Smooth muscle cell (in vitro differentiated cells): Measurements from ENCODE around the gene HEG1. TPM values are rescaled to one million over a fixed set of nuclear protein-coding genes. Genes with fewer than 3 reads are reported as not detected.

Experiments used
- DNase-seq: peaks from one replicate; lab custom pipeline; 2025; ENCODE audit not compliant: unreplicated experiment; lab: John Stamatoyannopoulos, UW
- H2AFZ ChIP-seq: fragments of 200-600 bp; sonication (generic); 2 replicates; pipeline ENCODE4 v1.6.0; 2016; ENCODE audit warnings: antibody characterized with exemption, low read depth, mild to moderate bottlenecking
- H3F3A ChIP-seq: fragments of 200-600 bp; sonication (generic); 2 replicates; pipeline ENCODE4 v1.6.0; 2017; ENCODE audit warnings: antibody characterized with exemption, low read depth
- H3K27ac ChIP-seq: fragments of 200-600 bp; sonication (generic); 2 replicates; pipeline ENCODE4 v1.5.1; 2016; ENCODE audit warnings: low read depth, mild to moderate bottlenecking
- H3K27me3 ChIP-seq: fragments of 200-600 bp; sonication (generic); 2 replicates; pipeline ENCODE4 v1.6.1; 2016; ENCODE audit warnings: low read depth, mild to moderate bottlenecking
- H3K36me3 ChIP-seq: fragments of 200-600 bp; sonication (generic); 2 replicates; pipeline ENCODE4 v1.5.1; 2016; ENCODE audit warnings: low read depth
- H3K4me1 ChIP-seq: fragments of 200-600 bp; sonication (generic); 2 replicates; pipeline ENCODE4 v1.5.1; 2016; ENCODE audit warnings: low read depth
- H3K4me2 ChIP-seq: fragments of 200-600 bp; sonication (generic); 2 replicates; pipeline ENCODE4 v1.6.0; 2016; ENCODE audit warnings: mild to moderate bottlenecking
- H3K4me3 ChIP-seq: fragments of 200-600 bp; sonication (generic); 2 replicates; pipeline ENCODE4 v1.5.1; 2016; ENCODE audit warnings: mild to moderate bottlenecking
- H3K79me2 ChIP-seq: fragments of 200-600 bp; sonication (generic); 2 replicates; pipeline ENCODE4 v1.6.0; 2016; ENCODE audit warnings: low read depth, mild to moderate bottlenecking
- H3K9ac ChIP-seq: fragments of 200-600 bp; sonication (generic); 2 replicates; pipeline ENCODE4 v1.6.0; 2016; ENCODE audit warnings: low read depth
- H3K9me3 ChIP-seq: fragments of 200-600 bp; sonication (generic); replicated peaks from 2 replicates; pipeline ENCODE4 v1.5.1; 2016; ENCODE audit warnings: low read depth
- H4K20me1 ChIP-seq: fragments of 200-600 bp; sonication (generic); 2 replicates; pipeline ENCODE4 v1.6.0; 2016; ENCODE audit warnings: low read depth
- WGBS: methylation state at CpG from one replicate; pipeline ENCODE4 v1.1.7; 2016; ENCODE audit warnings: low lambda C conversion rate; 5-methylcytosine and 5-hydroxymethylcytosine counted together
- polyA plus RNA-seq: library from polyadenylated mRNA; unstranded; fragments of >200 nt; fragmentation: Nextera tagmentation; extraction: Ambion mirVana; gene quantifications from 2 replicates; pipeline ENCODE4 v1.2.1, GENCODE V29; 2016
- total RNA-seq: library from RNA; depleted of rRNA; stranded (reverse); fragments of >200 nt; gene quantifications from 2 replicates; pipeline ENCODE4 v1.2.3, GENCODE V29; 2014
- TF ChIP-seq, protein P1 (sequence below): fragments of 200-600 bp; sonication (generic); IDR thresholded peaks from 2 replicates; pipeline ENCODE4 v1.5.1; 2017; ENCODE audit warnings: borderline replicate concordance, mild to moderate bottlenecking, antibody characterized with exemption; ENCODE audit not compliant: insufficient read depth, poor library complexity, severe bottlenecking

HEG1 gene
- total and polyA plus RNA-seq, 2 experiments from 2014 or later = 28.0 to 50.3 TPM

DNA sequence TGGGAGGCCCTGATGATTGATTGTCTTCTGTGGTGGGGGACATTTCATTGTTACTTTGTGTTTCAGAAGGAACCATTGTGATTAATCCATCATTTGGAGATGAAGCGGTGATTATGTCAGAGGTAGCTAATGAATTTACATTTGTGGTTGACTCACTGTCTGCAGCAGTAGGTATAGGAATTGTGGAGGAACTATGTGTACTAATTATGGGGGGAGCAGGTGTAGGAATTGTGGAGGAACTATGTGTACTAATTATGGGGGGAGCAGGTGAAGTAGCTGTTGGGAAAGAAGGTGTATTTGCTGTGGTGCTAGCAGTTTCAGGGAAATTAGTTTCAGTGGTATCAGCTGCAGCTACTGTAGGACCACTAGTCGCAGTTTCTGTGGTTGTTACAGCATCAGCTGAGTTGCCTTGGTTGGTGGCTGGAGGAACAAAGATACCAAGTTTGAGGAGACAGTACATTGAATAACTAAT lies 128.2 kb downstream of the HEG1 start:
- H3F3A ChIP-seq = no peaks in the 10 kb centered on the region
- H3K4me2 ChIP-seq = no peak overlapping the region
- TF ChIP-seq, protein P1, sequence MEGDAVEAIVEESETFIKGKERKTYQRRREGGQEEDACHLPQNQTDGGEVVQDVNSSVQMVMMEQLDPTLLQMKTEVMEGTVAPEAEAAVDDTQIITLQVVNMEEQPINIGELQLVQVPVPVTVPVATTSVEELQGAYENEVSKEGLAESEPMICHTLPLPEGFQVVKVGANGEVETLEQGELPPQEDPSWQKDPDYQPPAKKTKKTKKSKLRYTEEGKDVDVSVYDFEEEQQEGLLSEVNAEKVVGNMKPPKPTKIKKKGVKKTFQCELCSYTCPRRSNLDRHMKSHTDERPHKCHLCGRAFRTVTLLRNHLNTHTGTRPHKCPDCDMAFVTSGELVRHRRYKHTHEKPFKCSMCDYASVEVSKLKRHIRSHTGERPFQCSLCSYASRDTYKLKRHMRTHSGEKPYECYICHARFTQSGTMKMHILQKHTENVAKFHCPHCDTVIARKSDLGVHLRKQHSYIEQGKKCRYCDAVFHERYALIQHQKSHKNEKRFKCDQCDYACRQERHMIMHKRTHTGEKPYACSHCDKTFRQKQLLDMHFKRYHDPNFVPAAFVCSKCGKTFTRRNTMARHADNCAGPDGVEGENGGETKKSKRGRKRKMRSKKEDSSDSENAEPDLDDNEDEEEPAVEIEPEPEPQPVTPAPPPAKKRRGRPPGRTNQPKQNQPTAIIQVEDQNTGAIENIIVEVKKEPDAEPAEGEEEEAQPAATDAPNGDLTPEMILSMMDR = no peak
- H4K20me1 ChIP-seq = no peaks in the 10 kb centered on the region
- no peak overlapping the region for H3K27ac ChIP-seq
- 89% methylated on average over 2 of the region's 2 CpGs for WGBS
- H3K4me1 ChIP-seq = no peaks in the 10 kb centered on the region
- H3K79me2 ChIP-seq = no peaks in the 10 kb centered on the region
- H2AFZ ChIP-seq = no peak overlapping the region
- H3K36me3 ChIP-seq = no peaks in the 10 kb centered on the region
- no peak for DNase-seq
- H3K9me3 ChIP-seq = no peaks in the 10 kb centered on the region
- no peaks in the 10 kb centered on the region for H3K27me3 ChIP-seq
- H3K4me3 ChIP-seq = no peak overlapping the region
- no peak overlapping the region for H3K9ac ChIP-seq

DNA sequence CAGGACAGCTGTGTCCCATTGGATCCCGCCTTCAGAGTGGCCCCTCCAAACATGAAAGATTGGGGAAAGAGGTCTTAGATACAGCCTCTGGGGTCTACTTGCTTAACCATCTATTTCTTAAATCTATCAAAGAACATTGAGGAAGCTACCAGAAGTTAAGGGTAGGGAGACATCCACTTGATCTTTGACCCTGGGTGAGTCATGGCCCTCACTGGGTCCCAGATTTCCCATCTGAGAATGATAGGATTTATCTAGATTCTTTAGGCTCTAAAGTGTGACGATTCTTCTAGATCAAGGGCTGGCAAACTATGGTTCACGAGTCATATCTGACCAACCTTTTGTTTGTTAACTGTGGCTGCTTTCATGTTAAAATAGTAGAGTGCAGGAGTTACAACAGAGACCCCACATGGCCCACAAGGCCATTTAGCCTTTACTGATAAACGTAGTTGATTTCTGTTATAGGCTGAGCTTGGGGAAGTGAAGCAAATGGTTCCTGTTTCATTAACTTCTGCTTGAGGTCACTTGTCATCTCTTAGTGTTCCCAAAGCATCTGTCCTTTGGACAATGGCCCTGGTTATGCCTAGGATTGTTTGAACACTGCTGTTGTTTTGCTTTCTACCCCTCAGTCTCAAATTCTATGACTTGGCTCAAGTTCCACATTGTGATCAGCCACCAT lies 129.2 kb downstream of the HEG1 start:
- TF ChIP-seq, protein P1 = no peak
- Histone ChIP-seq H3K4me2 (no peak overlapping the region), H3K79me2 (no peaks in the 10 kb centered on the region), H3K27ac (no peak overlapping the region), H3K36me3 (no peaks in the 10 kb centered on the region), H3K4me3 (no peak overlapping the region), H3K27me3 (no peaks in the 10 kb centered on the region), H3F3A (no peaks in the 10 kb centered on the region), H3K9ac (no peak overlapping the region), H4K20me1 (no peaks in the 10 kb centered on the region), H2AFZ (no peak overlapping the region), H3K4me1 (no peaks in the 10 kb centered on the region), H3K9me3 (no peaks in the 10 kb centered on the region)
- DNase-seq = no peak
- WGBS = 80% methylated on average over 4 of the region's 4 CpGs

DNA sequence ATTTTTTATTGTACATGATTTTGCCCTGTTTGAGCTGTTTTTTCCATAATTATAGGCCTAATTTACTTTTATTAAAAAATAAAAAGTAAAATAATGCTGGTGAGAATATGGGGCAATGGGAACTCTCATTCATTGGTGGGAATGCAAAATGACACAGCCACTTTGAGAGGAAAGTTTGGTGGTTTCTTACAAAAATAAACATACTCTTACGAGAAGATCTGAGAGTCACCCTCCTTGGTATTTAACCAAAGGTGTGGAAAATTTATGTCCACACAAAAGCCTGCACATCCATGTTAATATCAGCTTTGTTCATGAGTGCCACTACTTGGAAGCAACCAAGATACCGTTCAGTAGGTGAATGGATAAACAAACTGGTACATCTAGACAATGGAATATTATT lies 131.1 kb downstream of the HEG1 start:
- TF ChIP-seq, protein P1 = no peak
- Histone ChIP-seq H3K79me2 (no peaks in the 10 kb centered on the region), H3K4me3 (no peak overlapping the region), H3K27ac (no peak overlapping the region), H3K9me3 (no peaks in the 10 kb centered on the region), H4K20me1 (no peaks in the 10 kb centered on the region), H2AFZ (no peak overlapping the region), H3K4me1 (no peaks in the 10 kb centered on the region), H3F3A (no peaks in the 10 kb centered on the region), H3K4me2 (no peak overlapping the region), H3K36me3 (no peaks in the 10 kb centered on the region), H3K9ac (no peak overlapping the region), H3K27me3 (no peaks in the 10 kb centered on the region)
- no peak for DNase-seq
- 70% methylated on average over 2 of the region's 2 CpGs for WGBS

DNA sequence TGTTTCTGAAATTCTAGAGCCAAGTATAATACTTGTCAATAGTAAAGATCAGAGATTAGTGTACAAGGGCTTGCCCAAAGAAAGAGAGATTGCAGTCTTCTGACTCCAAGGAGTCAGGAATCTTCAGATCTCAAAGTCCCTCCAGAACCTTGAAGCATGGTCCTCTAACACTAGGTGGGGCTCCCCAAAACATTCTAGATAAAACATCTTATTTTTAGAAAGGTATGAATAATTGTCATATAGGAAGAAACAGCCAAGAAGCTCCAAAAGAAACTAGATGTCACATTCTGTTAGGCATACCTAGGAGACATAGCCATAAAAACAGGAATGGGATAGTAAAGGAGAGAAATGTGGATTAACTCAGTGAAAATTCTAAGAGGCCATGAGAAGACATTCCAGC lies 132.0 kb downstream of the HEG1 start:
- Histone ChIP-seq H3K36me3 (no peaks in the 10 kb centered on the region), H3K4me1 (no peaks in the 10 kb centered on the region), H3K4me3 (no peak overlapping the region), H3F3A (no peaks in the 10 kb centered on the region), H3K9ac (no peak overlapping the region), H3K27ac (no peak overlapping the region), H3K79me2 (no peaks in the 10 kb centered on the region), H4K20me1 (no peaks in the 10 kb centered on the region), H2AFZ (no peak overlapping the region), H3K9me3 (no peaks in the 10 kb centered on the region), H3K4me2 (no peak overlapping the region), H3K27me3 (no peaks in the 10 kb centered on the region)
- no peak for DNase-seq
- TF ChIP-seq, protein P1 = no peak
